Parathyroid adenoma (tissue), 2 donors: Measurements from ENCODE around the gene PANX2.

Source experiments
- H2AFZ ChIP-seq: fragments of 300-600 bp; sonication (generic); one replicate; pipeline ENCODE4 v1.7.0; 2017; ENCODE audit warnings: antibody characterized with exemption, mild to moderate bottlenecking
- H3K27ac ChIP-seq: fragments of 300-600 bp; sonication (generic); one replicate; pipeline ENCODE4 v1.7.0; 2017
- H3K27me3 ChIP-seq: fragments of 300-600 bp; sonication (generic); one replicate; pipeline ENCODE4 v1.7.0; 2017; ENCODE audit warnings: low read length; ENCODE audit not compliant: control insufficient read depth, insufficient read depth
- H3K36me3 ChIP-seq: fragments of 300-600 bp; sonication (generic); one replicate; pipeline ENCODE4 v1.7.0; 2017; ENCODE audit warnings: low read length; ENCODE audit not compliant: control insufficient read depth, insufficient read depth
- H3K4me1 ChIP-seq: fragments of 300-600 bp; sonication (generic); one replicate; pipeline ENCODE4 v1.7.0; 2017; ENCODE audit warnings: control low read depth
- H3K4me2 ChIP-seq: fragments of 300-600 bp; sonication (generic); one replicate; pipeline ENCODE4 v1.7.0; 2017; ENCODE audit warnings: low read length
- H3K4me3 ChIP-seq: fragments of 300-600 bp; sonication (generic); one replicate; pipeline ENCODE4 v1.7.0; 2017; ENCODE audit warnings: low read depth, low read length
- H3K79me2 ChIP-seq: fragments of 300-600 bp; sonication (generic); one replicate; pipeline ENCODE4 v1.7.0; 2017; ENCODE audit warnings: control low read depth
- H3K9ac ChIP-seq: fragments of 300-600 bp; sonication (generic); one replicate; pipeline ENCODE4 v1.7.0; 2017; ENCODE audit warnings: mild to moderate bottlenecking
- H3K9me3 ChIP-seq: fragments of 300-600 bp; sonication (generic); one replicate; pipeline ENCODE4 v1.7.0; 2017; ENCODE audit warnings: low read length; ENCODE audit not compliant: control insufficient read depth
- TF ChIP-seq, protein P1 (sequence below): fragments of 300-600 bp; sonication (generic); IDR thresholded peaks from one replicate; pipeline ENCODE4 v1.7.0; 2017; ENCODE audit warnings: antibody characterized with exemption, mild to moderate bottlenecking
- donor health status: primary hyperparathyroidism.

PANX2 gene

GRCh38 chr22:50206599-50206998, 36.1 kb downstream of the PANX2 start:
- no peak overlapping the region for H3K9ac ChIP-seq
- H3K79me2 ChIP-seq, result peaks cover 10% of the 10 kb centered on the region
- no peak overlapping the region for H3K4me3 ChIP-seq
- H3K9me3 ChIP-seq, result no peaks in the 10 kb centered on the region
- H3K36me3 ChIP-seq, result no peaks in the 10 kb centered on the region
- H3K27me3 ChIP-seq, result no peaks in the 10 kb centered on the region
- H3K27ac ChIP-seq, result no peak overlapping the region
- TF ChIP-seq, protein P1, sequence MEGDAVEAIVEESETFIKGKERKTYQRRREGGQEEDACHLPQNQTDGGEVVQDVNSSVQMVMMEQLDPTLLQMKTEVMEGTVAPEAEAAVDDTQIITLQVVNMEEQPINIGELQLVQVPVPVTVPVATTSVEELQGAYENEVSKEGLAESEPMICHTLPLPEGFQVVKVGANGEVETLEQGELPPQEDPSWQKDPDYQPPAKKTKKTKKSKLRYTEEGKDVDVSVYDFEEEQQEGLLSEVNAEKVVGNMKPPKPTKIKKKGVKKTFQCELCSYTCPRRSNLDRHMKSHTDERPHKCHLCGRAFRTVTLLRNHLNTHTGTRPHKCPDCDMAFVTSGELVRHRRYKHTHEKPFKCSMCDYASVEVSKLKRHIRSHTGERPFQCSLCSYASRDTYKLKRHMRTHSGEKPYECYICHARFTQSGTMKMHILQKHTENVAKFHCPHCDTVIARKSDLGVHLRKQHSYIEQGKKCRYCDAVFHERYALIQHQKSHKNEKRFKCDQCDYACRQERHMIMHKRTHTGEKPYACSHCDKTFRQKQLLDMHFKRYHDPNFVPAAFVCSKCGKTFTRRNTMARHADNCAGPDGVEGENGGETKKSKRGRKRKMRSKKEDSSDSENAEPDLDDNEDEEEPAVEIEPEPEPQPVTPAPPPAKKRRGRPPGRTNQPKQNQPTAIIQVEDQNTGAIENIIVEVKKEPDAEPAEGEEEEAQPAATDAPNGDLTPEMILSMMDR, result no peak
- no peak overlapping the region for H3K4me2 ChIP-seq
- no peak overlapping the region for H2AFZ ChIP-seq
- peaks cover 2% of the 10 kb centered on the region for H3K4me1 ChIP-seq

DNA sequence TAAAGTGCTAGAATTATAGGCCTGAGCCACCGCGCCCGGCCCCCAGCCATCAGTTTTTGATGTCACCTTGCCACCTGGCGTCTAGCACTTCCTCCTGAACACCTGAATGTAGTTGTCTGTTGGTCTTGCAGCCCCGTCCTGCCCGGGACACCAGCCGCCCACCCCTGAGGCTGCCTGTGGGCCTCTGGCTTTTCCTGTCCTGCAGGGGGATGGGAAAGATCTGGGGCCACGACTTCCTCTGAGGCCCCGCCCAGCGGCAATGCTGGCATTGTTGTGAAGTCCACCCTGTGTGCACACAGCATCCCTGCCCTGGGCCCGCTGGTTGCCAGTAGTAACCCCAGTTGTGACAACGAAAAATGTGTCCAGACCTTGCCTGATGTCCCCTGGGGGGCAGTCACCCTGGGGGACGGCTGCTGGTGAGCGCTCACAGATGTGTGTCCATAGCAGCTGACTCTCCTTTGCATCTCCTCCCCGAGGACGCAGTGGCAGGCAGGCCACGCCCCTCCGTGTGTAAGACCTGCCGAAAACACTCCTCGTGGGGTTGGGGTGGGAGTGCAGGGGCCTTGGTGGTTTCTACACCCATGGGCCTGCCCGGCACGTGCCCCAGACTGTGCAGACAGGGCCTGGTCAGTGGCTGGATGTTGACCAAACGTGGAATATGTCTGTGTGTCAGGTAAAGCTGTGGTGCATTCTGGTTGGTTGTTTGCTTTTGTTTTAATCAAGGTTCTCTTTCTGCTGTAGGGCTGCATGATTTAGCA, 37.0 kb downstream of the PANX2 start:
- Histone ChIP-seq H3K4me2 (no peak overlapping the region), H3K9ac (no peak overlapping the region), H3K9me3 (no peaks in the 10 kb centered on the region), H3K36me3 (no peaks in the 10 kb centered on the region), H3K27me3 (no peaks in the 10 kb centered on the region), H2AFZ (no peak overlapping the region), H3K79me2 (peaks cover 10% of the 10 kb centered on the region), H3K4me1 (peaks cover 2% of the 10 kb centered on the region), H3K4me3 (no peak overlapping the region), H3K27ac (no peak overlapping the region)
- TF ChIP-seq, protein P1, result no peak

- Histone ChIP-seq H3K4me3 (no peak overlapping the region), H3K36me3 (no peaks in the 10 kb centered on the region), H3K9me3 (no peaks in the 10 kb centered on the region), H3K4me1 (peaks cover 2% of the 10 kb centered on the region), H3K4me2 (no peak overlapping the region), H3K27ac (no peak overlapping the region), H3K27me3 (no peaks in the 10 kb centered on the region), H3K79me2 (peaks cover 7% of the 10 kb centered on the region), H2AFZ (no peak overlapping the region), H3K9ac (no peak overlapping the region)
- TF ChIP-seq, protein P1, result no peak
Observed at GRCh38 chr22:50208430-50208938, 38.0 kb downstream of the PANX2 start.

DNA sequence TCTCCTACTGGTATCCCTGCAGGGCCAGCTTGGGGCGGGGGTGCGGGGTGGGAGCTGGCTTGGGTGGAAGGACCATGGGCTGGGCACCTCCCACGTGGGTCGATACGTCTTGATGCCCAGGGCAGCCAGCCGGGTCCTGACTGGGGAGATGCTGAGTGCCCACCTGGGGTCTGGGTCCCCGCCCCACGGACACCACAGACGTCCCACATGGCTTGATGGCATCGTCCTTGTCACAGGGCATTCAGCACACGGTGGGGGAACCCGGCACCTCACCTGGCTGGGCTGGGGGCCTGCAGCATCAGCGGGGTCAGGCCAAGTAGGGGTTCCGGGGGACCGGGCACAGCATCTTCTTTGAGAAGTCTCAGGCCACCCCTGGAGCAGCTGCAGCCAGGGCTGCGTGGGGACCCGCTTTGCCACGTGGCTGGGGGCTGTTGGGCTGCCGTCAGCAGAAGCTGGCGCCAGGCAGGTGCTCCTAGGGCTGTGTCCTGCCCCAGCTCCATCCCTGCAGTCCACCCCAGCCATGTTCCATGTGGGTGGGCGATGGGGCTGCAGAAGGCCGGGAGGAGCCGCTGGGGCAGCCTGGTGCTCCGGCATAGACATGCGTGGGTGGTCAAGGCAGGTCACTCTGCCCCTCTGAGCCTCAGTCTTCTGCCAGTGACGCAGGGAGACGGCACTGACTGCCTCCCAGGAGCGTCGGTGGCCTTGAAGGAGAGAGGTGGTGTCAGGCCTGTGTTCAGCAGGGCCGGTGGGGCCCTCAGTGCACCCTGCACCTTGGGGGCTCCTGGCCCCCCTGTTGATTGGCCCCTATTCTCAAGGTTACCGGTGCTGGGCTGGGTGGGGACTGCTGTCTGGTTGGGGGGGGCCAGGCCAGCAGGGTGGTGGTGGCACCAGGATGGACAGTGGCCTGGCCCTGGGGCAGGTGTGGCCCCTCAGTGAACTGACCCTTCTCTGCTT, 38.7 kb downstream of the PANX2 start:
- H3K27ac ChIP-seq, result no peak overlapping the region
- H3K36me3 ChIP-seq, result no peaks in the 10 kb centered on the region
- H3K9ac ChIP-seq, result no peak overlapping the region

More for the DNA sequence above, 38.7 kb downstream of the PANX2 start:
- Histone ChIP-seq H2AFZ (no peak overlapping the region), H3K4me2 (no peak overlapping the region), H3K9me3 (no peaks in the 10 kb centered on the region), H3K4me3 (no peak overlapping the region), H3K4me1 (peaks cover 2% of the 10 kb centered on the region), H3K79me2 (peaks cover 7% of the 10 kb centered on the region), H3K27me3 (no peaks in the 10 kb centered on the region)
- TF ChIP-seq, protein P1, result no peak
